CD14-positive monocyte (primary cell): Measurements from ENCODE around the gene USPL1. TPM values are rescaled to one million over a fixed set of nuclear protein-coding genes. Genes with fewer than 3 reads are reported as not detected.

Source experiments
- DNase-seq, 3 donors: peaks; one replicate each; pipeline ENCODE4 v3.0.0-alpha.2; 2011 to 2022
- H2AFZ ChIP-seq: 2 replicates; pipeline ENCODE4 v1.6.0; 2012; ENCODE audit warnings: mild to moderate bottlenecking, low read depth, low read length, inconsistent platforms; ENCODE audit not compliant: insufficient read depth, poor library complexity, severe bottlenecking
- H3K27ac ChIP-seq, 2 donors: 1 replicate in 1 of 2; 2 replicates in 1 of 2; pipeline ENCODE4 v1.5.1; 2012 to 2013; ENCODE audit warnings: low read length in 2 of 2, control low read depth in 1 of 2, inconsistent platforms in 1 of 2, low read depth in 1 of 2, mild to moderate bottlenecking in 1 of 2
- H3K27me3 ChIP-seq, 2 donors: one replicate each; pipeline versions ENCODE4 v1.6.0 to v1.6.1; 2011 to 2013; ENCODE audit warnings: low read length in 2 of 2; ENCODE audit not compliant: control insufficient read depth in 2 of 2, insufficient read depth in 2 of 2
- H3K36me3 ChIP-seq, 2 donors: replicated peaks in 1 of 2; 1 replicate in 1 of 2; 2 replicates in 1 of 2; pipeline versions ENCODE4 v1.5.1 to v1.6.1; 2012 to 2013; ENCODE audit warnings: low read length in 2 of 2, control low read depth in 1 of 2, inconsistent platforms in 1 of 2, mild to moderate bottlenecking in 1 of 2; ENCODE audit not compliant: insufficient read depth in 2 of 2, control insufficient read depth in 1 of 2
- H3K4me1 ChIP-seq, 2 donors: 1 replicate in 1 of 2; 2 replicates in 1 of 2; pipeline versions ENCODE4 v1.5.1 to v1.6.1; 2012 to 2013; ENCODE audit warnings: low read length in 2 of 2, control low read depth in 1 of 2, inconsistent platforms in 1 of 2, mild to moderate bottlenecking in 1 of 2, moderate library complexity in 1 of 2; ENCODE audit not compliant: insufficient read depth in 2 of 2, control insufficient read depth in 1 of 2
- H3K4me2 ChIP-seq: replicated peaks from 2 replicates; pipeline ENCODE3; 2012; ENCODE audit warnings: low read length, moderate library complexity, mild to moderate bottlenecking; ENCODE audit not compliant: poor library complexity, severe bottlenecking; ENCODE audit errors: extremely low read depth
- H3K4me3 ChIP-seq, 3 experiments: fragments of 200-600 bp in 1 of 3; sonication (generic) in 1 of 3; replicated peaks in 1 of 3; 1 replicate in 2 of 3; 2 replicates in 1 of 3; pipeline ENCODE4 v1.5.1; 2011 to 2013; ENCODE audit warnings: low read length in 3 of 3, mild to moderate bottlenecking in 3 of 3, control low read depth in 2 of 3, low read depth in 2 of 3, inconsistent platforms in 1 of 3, moderate library complexity in 1 of 3
- H3K79me2 ChIP-seq: 2 replicates; pipeline ENCODE4 v1.6.0; 2012; ENCODE audit warnings: mild to moderate bottlenecking, control low read depth, inconsistent platforms, low read length, moderate library complexity; ENCODE audit not compliant: insufficient read depth
- H3K9ac ChIP-seq: 2 replicates; pipeline ENCODE4 v1.6.0; 2017; ENCODE audit warnings: low read length, mild to moderate bottlenecking; ENCODE audit not compliant: insufficient read depth, poor library complexity, severe bottlenecking
- H3K9me3 ChIP-seq, 2 donors: replicated peaks in 1 of 2; 1 replicate in 1 of 2; 2 replicates in 1 of 2; pipeline versions ENCODE4 v1.5.1 to v1.6.1; 2012 to 2013; ENCODE audit warnings: low read length in 2 of 2, control low read depth in 1 of 2; ENCODE audit not compliant: control insufficient read depth in 1 of 2, insufficient read depth in 1 of 2
- H4K20me1 ChIP-seq: 2 replicates; pipeline ENCODE4 v1.6.0; 2012; ENCODE audit warnings: mild to moderate bottlenecking, low read length, control low read depth, moderate library complexity; ENCODE audit not compliant: insufficient read depth
- H3K27ac Mint-ChIP-seq, 7 donors: one replicate each; pipeline ENCODE4 v1.8.0; 2020; ENCODE audit warnings: mild to moderate bottlenecking in 7 of 7, mixed read lengths in 7 of 7, moderate library complexity in 6 of 7, inconsistent platforms in 2 of 7
- H3K27me3 Mint-ChIP-seq, 3 donors: one replicate each; pipeline ENCODE4 v1.8.0; 2021 to 2022; ENCODE audit warnings: low read depth in 3 of 3, mild to moderate bottlenecking in 3 of 3, mixed read lengths in 3 of 3, moderate library complexity in 3 of 3, inconsistent platforms in 1 of 3
- H3K36me3 Mint-ChIP-seq, 2 donors: one replicate each; pipeline ENCODE4 v1.8.0; 2020; ENCODE audit warnings: mixed read lengths in 2 of 2, inconsistent platforms in 1 of 2, mild to moderate bottlenecking in 1 of 2
- H3K4me1 Mint-ChIP-seq: one replicate; pipeline ENCODE4 v1.8.0; 2020; ENCODE audit warnings: mild to moderate bottlenecking, mixed read lengths
- H3K4me3 Mint-ChIP-seq, 2 donors: one replicate each; pipeline ENCODE4 v1.8.0; 2020; ENCODE audit warnings: mild to moderate bottlenecking in 2 of 2, mixed read lengths in 2 of 2, moderate library complexity in 1 of 2
- H3K9me3 Mint-ChIP-seq, 7 donors: one replicate each; pipeline ENCODE4 v1.8.0; 2020 to 2022; ENCODE audit warnings: mixed read lengths in 7 of 7, mild to moderate bottlenecking in 6 of 7, moderate library complexity in 6 of 7, inconsistent platforms in 2 of 7
- CTCF ChIP-seq: fragments of 200-600 bp; IDR thresholded peaks from one replicate; pipeline ENCODE4 v1.8.0; 2022; ENCODE audit warnings: antibody characterized with exemption, mild to moderate bottlenecking
- WGBS: methylation state at CpG from one replicate; pipeline ENCODE4 v1.1.5; 2013; ENCODE audit warnings: missing lambda C conversion rate; ENCODE audit not compliant: insufficient coverage; 5-methylcytosine and 5-hydroxymethylcytosine counted together
- intact Hi-C, 2 donors: fragments of 100-400 bp; cut with micrococcal nuclease; formaldehyde crosslinking; loops; one replicate each; pipeline versions ENCODE4 v1.15.0 to v1.15.1; 2023
- polyA plus RNA-seq, 3 donors: library from polyadenylated mRNA; depleted of rRNA in 1 of 3; unstranded in 2 of 3; stranded (reverse) in 1 of 3; fragments of 300-500 nt in 2 of 3; fragments of >200 nt in 1 of 3; fragmentation: Illumina TruSeq in 2 of 3; gene quantifications; 1 replicate in 2 of 3; 2 replicates in 1 of 3; pipeline ENCODE4 v1.2.3, GENCODE V29; 2012 to 2021

Gene USPL1
- polyA plus RNA-seq, 3 donors = 3.9 to 20.5 (median 5.5) TPM

DNA sequence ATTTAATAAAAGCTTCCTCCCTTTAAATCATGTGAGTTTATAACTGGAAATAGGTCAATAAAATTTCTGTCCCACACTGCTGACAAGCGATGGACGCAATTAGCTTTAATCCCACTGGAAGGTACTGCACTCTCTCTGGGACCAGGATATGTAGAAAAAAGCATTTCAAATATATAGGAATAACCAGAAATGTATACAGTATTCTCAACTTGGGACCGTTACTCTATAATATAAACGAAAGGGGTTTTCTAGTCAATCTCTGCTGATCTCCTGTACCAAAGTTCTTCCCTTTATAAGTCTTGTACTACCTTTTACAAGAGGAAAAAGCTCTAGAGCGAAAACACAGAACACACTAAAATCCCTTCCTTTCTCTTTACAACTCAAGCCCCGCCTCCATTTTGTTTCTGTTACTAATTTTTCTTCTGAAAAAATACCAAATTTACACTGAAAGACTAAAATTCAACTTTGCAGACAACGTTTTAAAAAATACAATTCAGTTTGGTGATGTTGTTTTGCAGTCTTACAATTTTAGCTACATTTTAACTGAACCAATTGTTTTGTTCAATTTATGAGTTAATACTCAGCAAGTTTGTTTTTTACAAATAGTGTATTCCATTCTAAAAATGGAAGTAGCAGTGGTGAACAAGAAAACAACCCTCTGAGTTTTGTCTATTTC is 1.7 kb upstream of the USPL1 start:
- WGBS = 0% methylated on average over 1 of the region's 7 CpGs
- peak overlapping the region; percentile 96 for H3K9ac ChIP-seq
- H3K27me3 Mint-ChIP-seq = peaks cover 0 to 2% (median 0%) of the 10 kb centered on the region in 3 donors
- H3K27ac Mint-ChIP-seq = no peak overlapping the region
- H3K4me1 Mint-ChIP-seq = peaks cover 6% of the 10 kb centered on the region
- H3K4me3 ChIP-seq = peak overlapping the region; percentile 83 to 100 (median 95)
- no peaks in the 10 kb centered on the region for H3K27me3 ChIP-seq
- peaks cover 52% of the 10 kb centered on the region for H3K79me2 ChIP-seq
- no peaks in the 10 kb centered on the region for H3K9me3 Mint-ChIP-seq
- H3K4me2 ChIP-seq = peak overlapping the region; percentile 97
- peaks cover 11% of the 10 kb centered on the region for H4K20me1 ChIP-seq
- H3K4me1 ChIP-seq = peaks cover 28 to 34% of the 10 kb centered on the region in 2 donors
- peak overlapping the region; percentile 100 for H3K27ac ChIP-seq
- H2AFZ ChIP-seq = peak overlapping the region; percentile 71
- H3K36me3 Mint-ChIP-seq = peaks cover 1 to 5% of the 10 kb centered on the region in 2 donors
- TF ChIP-seq CTCF = no peak
- H3K36me3 ChIP-seq = peaks cover 0 to under 1% of the 10 kb centered on the region in 2 donors
- peak; percentile 18 to 42 (median 29) for DNase-seq
- intact Hi-C loops = loop anchor here (2.0 to 10.0 kb wide), 7 partner anchors 39 to 771 kb away; partner anchors contain the start of genes HMGB1 (in 2 of the 2) and ALOX5AP (in 1 of the 2)
- no peaks in the 10 kb centered on the region for H3K9me3 ChIP-seq
- no peak overlapping the region for H3K4me3 Mint-ChIP-seq

GRCh38 chr13:30616927-30617314 is 799 bp upstream of the USPL1 start:
- Mint-ChIP-seq H3K4me1 (peaks cover 6% of the 10 kb centered on the region), H3K4me3 (no peak overlapping the region), H3K27me3 (peaks cover 0 to 2% (median 0%) of the 10 kb centered on the region in 3 donors), H3K27ac (no peak overlapping the region), H3K36me3 (peaks cover 6 to 9% of the 10 kb centered on the region in 2 donors), H3K9me3 (no peaks in the 10 kb centered on the region)
- Histone ChIP-seq H4K20me1 (peaks cover 13% of the 10 kb centered on the region), H3K4me3 (peak overlapping the region; percentile 83 to 100 (median 95)), H3K79me2 (peaks cover 61% of the 10 kb centered on the region), H3K4me2 (peak overlapping the region; percentile 97), H3K9ac (peak overlapping the region; percentile 96), H3K4me1 (peaks cover 28 to 34% of the 10 kb centered on the region in 2 donors), H3K36me3 (peaks cover 2 to 3% of the 10 kb centered on the region in 2 donors), H3K9me3 (no peaks in the 10 kb centered on the region), H3K27ac (peak overlapping the region; percentile 100), H2AFZ (peak overlapping the region; percentile 71), H3K27me3 (no peaks in the 10 kb centered on the region)
- 0% methylated on average over 12 of the region's 12 CpGs for WGBS
- intact Hi-C loops = loop anchor here (2.0 to 10.0 kb wide), 7 partner anchors 40 to 772 kb away; partner anchors contain the start of genes HMGB1 (in 2 of the 2) and ALOX5AP (in 1 of the 2)
- peak; percentile 76 to 86 (median 79) for DNase-seq
- TF ChIP-seq CTCF = no peak
